ENCODE results near the gene FRZB. TPM values are rescaled to one million over a fixed set of nuclear protein-coding genes. Genes with fewer than 3 reads are reported as not detected.

FRZB gene
- total and polyA plus RNA-seq, 12 donors, result 0.30 to 2.5 (median 1.6) TPM

GRCh38 chr2:182821182-182821581 is 45.3 kb downstream of the FRZB start:
- no peaks in the 10 kb centered on the region for H3K27me3 ChIP-seq
- DNase-seq, result no peak
- WGBS, 4 donors, result 71 to 91% (median 84%) methylated on average over 2 of the region's 2 CpGs

GRCh38 chr2:182819412-182819811 is 47.0 kb downstream of the FRZB start:
- Histone ChIP-seq H3K36me3 (replicated peaks in 1 of 2) (no peaks in the 10 kb centered on the region), H3K27me3 (no peaks in the 10 kb centered on the region), H3K4me1 (replicated peaks in 1 of 2) (peaks cover 0 to 10% of the 10 kb centered on the region in 2 donors), H3K4me3 (no peak overlapping the region), H3K9me3 (replicated peaks in 1 of 3) (no peaks in the 10 kb centered on the region), H3K27ac (no peak overlapping the region)
- no peak for DNase-seq
- intact Hi-C loops (cut with DNase I), result no loop called here
- TF ChIP-seq POLR2A (IDR thresholded peaks at IDR 0.05), result no peak
- TF ChIP-seq CTCF (IDR thresholded peaks at IDR 0.05), result no peak
- 95 to 100% (median 96%) methylated on average over 4 of the region's 4 CpGs for WGBS, 4 donors

More at GRCh38 chr2:182821182-182821581, 45.3 kb downstream of the FRZB start:
- H3K4me3 ChIP-seq, result no peak overlapping the region
- no peak overlapping the region for H3K27ac ChIP-seq
- no peaks in the 10 kb centered on the region for H3K36me3 ChIP-seq (replicated peaks in 1 of 2)
- no peaks in the 10 kb centered on the region for H3K9me3 ChIP-seq (replicated peaks in 1 of 3)
- intact Hi-C loops (cut with DNase I), result no loop called here
- H3K4me1 ChIP-seq (replicated peaks in 1 of 2), result peaks cover 0 to 10% of the 10 kb centered on the region in 2 donors
- TF ChIP-seq POLR2A (IDR thresholded peaks at IDR 0.05) (no peak), CTCF (IDR thresholded peaks at IDR 0.05) (no peak)

GRCh38 chr2:182818925-182819324 is 47.5 kb downstream of the FRZB start:
- no peak overlapping the region for H3K27ac ChIP-seq
- no peaks in the 10 kb centered on the region for H3K27me3 ChIP-seq
- no peak for DNase-seq

GRCh38 chr2:182818501-182818900 is 47.9 kb downstream of the FRZB start:
- Histone ChIP-seq H3K27ac (no peak overlapping the region), H3K4me3 (no peak overlapping the region), H3K9me3 (replicated peaks in 1 of 3) (no peaks in the 10 kb centered on the region), H3K27me3 (no peaks in the 10 kb centered on the region), H3K4me1 (replicated peaks in 1 of 2) (peaks cover 0 to 10% of the 10 kb centered on the region in 2 donors), H3K36me3 (replicated peaks in 1 of 2) (no peaks in the 10 kb centered on the region)
- 84 to 89% (median 86%) methylated on average over 3 of the region's 3 CpGs for WGBS, 4 donors
- TF ChIP-seq CTCF (IDR thresholded peaks at IDR 0.05) (no peak), POLR2A (IDR thresholded peaks at IDR 0.05) (no peak)
- intact Hi-C loops (cut with DNase I), result no loop called here
- DNase-seq, result no peak

More at GRCh38 chr2:182818925-182819324, 47.5 kb downstream of the FRZB start:
- intact Hi-C loops (cut with DNase I), result no loop called here
- 79 to 95% (median 88%) methylated on average over 4 of the region's 4 CpGs for WGBS, 4 donors
- TF ChIP-seq POLR2A (IDR thresholded peaks at IDR 0.05) (no peak), CTCF (IDR thresholded peaks at IDR 0.05) (no peak)
- Histone ChIP-seq H3K4me3 (no peak overlapping the region), H3K9me3 (replicated peaks in 1 of 3) (no peaks in the 10 kb centered on the region), H3K4me1 (replicated peaks in 1 of 2) (peaks cover 0 to 10% of the 10 kb centered on the region in 2 donors), H3K36me3 (replicated peaks in 1 of 2) (no peaks in the 10 kb centered on the region)

Measured in adrenal gland (tissue), 12 donors.